ENCODE results near the gene KRTAP9-4. TPM values are rescaled to one million over a fixed set of nuclear protein-coding genes. Genes with fewer than 3 reads are reported as not detected.
A peak's percentile ranks its signal among the peaks of the same experiment; 100 is the strongest.
"Not testable (repeated sequence)": the region's sequence is repeated elsewhere in the genome, so short reads cannot be mapped to it uniquely, and the experiment has no call there.

Gene KRTAP9-4, protein sequence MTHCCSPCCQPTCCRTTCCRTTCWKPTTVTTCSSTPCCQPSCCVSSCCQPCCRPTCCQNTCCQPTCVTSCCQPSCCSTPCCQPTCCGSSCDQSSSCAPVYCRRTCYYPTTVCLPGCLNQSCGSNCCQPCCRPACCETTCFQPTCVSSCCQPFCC
- not detected in 2 replicates for total RNA-seq (2022)
- not detected for Bru-seq, nascent RNA
- BruChase-seq, experiment 1, labeled RNA remaining after a 6-hour chase, result not detected
- not detected for BruChase-seq, experiment 2, labeled RNA remaining after a 2-hour chase
- long read RNA-seq, result 0 reads

DNA sequence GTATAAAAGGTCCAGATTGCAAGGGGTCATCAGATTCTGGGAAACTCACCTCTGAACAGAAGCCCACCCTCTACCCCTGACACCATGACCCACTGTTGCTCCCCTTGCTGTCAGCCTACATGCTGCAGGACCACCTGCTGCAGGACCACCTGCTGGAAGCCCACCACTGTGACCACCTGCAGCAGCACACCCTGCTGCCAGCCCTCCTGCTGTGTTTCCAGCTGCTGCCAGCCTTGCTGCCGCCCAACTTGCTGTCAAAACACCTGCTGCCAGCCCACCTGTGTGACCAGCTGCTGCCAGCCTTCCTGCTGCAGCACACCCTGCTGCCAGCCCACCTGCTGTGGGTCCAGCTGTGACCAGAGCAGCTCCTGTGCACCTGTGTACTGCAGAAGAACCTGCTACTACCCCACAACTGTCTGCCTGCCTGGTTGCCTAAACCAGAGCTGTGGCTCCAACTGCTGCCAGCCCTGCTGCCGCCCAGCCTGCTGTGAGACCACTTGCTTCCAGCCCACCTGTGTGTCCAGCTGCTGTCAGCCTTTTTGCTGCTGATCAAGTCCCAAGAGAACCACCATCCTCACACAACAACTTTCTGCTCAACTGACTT, at the start of gene KRTAP9-4:
KRTAP9-4 (plus strand) TSS at position 51 of the 604 bp plus-strand sequence; CDS start at position 85, 34 bp downstream.
- intact Hi-C loops (cut with micrococcal nuclease); POLR2A ChIA-PET; CTCF ChIA-PET; H3K4me3 Mint-ChIP-seq (ENCODE audit: unreplicated experiment); H3K27ac Mint-ChIP-seq (ENCODE audit: low read depth, unreplicated experiment); H3K9me3 Mint-ChIP-seq (ENCODE audit: unreplicated experiment); DNase-seq (ENCODE audit: unreplicated experiment); H3K36me3 Mint-ChIP-seq (ENCODE audit: insufficient read depth, unreplicated experiment); H3K4me1 Mint-ChIP-seq (ENCODE audit: insufficient read depth, unreplicated experiment); BruUV-seq (replicated peaks): not testable (repeated sequence)
- H3K27me3 Mint-ChIP-seq (ENCODE audit: insufficient read depth, unreplicated experiment), result peaks cover 75% of the 10 kb centered on the region

DNA sequence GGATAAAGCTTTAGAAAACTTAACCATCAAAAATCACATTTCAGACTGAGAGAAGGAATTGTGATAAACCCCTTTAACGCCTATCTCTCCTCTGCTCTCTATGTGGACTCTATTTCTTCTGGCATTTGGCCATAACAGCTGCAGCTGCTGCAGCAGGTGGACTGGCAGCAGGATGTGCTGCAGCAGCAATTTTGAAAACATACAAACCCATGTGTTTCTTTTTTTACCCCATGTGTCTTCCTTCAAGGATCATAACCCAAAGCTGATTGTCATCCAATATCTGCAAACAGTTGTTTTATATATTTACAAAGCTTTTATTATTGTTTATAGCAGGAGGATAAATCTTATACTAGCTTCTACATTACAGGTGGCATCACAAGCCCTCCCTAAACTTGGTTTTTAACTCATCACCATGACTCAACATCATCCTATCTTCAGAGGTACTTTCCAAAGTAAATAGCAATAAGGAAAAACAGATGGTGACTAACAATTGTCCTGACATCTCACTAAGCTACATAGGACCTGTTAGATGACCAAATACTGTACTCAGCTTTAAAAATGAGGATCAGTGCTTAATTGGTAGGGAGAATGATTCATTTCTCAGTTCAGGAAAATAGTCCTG, 37.5 kb upstream of the KRTAP9-4 start:
- H3K27me3 Mint-ChIP-seq (ENCODE audit: insufficient read depth, unreplicated experiment), result peaks cover 56% of the 10 kb centered on the region
- H3K27ac Mint-ChIP-seq (ENCODE audit: low read depth, unreplicated experiment), result no peak overlapping the region
- H3K4me1 Mint-ChIP-seq (ENCODE audit: insufficient read depth, unreplicated experiment), result no peaks in the 10 kb centered on the region
- TF ChIP-seq, protein P1, sequence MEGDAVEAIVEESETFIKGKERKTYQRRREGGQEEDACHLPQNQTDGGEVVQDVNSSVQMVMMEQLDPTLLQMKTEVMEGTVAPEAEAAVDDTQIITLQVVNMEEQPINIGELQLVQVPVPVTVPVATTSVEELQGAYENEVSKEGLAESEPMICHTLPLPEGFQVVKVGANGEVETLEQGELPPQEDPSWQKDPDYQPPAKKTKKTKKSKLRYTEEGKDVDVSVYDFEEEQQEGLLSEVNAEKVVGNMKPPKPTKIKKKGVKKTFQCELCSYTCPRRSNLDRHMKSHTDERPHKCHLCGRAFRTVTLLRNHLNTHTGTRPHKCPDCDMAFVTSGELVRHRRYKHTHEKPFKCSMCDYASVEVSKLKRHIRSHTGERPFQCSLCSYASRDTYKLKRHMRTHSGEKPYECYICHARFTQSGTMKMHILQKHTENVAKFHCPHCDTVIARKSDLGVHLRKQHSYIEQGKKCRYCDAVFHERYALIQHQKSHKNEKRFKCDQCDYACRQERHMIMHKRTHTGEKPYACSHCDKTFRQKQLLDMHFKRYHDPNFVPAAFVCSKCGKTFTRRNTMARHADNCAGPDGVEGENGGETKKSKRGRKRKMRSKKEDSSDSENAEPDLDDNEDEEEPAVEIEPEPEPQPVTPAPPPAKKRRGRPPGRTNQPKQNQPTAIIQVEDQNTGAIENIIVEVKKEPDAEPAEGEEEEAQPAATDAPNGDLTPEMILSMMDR (IDR thresholded peaks at IDR 0.05; ENCODE audit: unreplicated experiment), result no peak
- no peak overlapping the region for H3K4me3 Mint-ChIP-seq (ENCODE audit: unreplicated experiment)
- peak; percentile 3 for DNase-seq (ENCODE audit: unreplicated experiment)
- intact Hi-C loops (cut with micrococcal nuclease), result no loop called here
- BruUV-seq (replicated peaks), result no TSS peak
- ChIA-PET POLR2A (interaction anchor here (0.6 to 1.0 kb wide), 3 partner anchors 24 to 125 kb away, joined by 3 to 4 read pairs (median 4); no protein-coding TSS in a partner anchor), CTCF (interaction anchor here (0.6 to 1.1 kb wide), 2 partner anchors 23 to 33 kb away, joined by 3 to 5 read pairs; no protein-coding TSS in a partner anchor)
- H3K36me3 Mint-ChIP-seq (ENCODE audit: insufficient read depth, unreplicated experiment), result no peaks in the 10 kb centered on the region
- H3K9me3 Mint-ChIP-seq (ENCODE audit: unreplicated experiment), result no peaks in the 10 kb centered on the region

DNA sequence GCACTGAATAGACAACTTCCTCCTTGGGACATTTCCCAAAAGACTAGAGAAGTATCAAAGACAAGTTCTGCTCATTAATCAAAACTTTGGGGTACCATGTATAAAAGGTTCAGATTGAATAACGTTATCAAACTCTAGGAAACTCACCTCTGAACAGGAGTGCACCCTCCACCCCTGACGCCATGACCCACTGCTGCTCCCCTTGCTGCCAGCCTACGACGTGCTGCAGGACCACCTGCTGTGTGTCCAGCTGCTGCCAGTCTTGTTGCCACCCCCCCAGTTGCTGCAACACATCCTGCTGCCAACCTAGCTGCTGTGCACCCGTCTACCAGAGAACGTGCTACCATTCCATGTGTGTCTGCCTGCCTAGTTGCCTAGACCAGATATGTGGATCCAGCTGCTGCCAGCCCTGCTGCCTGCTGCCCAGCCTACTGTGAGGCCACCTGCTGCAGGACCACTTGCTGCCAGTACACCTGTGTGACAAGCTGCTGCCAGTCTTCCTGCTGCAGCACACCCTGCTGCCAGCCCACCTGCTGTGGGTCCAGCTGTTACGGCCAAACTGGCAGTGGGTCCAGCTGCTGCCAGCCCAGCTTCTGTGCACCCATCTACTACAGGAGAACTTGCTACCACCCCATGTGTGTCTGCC, 36.8 kb upstream of the KRTAP9-4 start:
- Mint-ChIP-seq H3K4me3 (ENCODE audit: unreplicated experiment) (no peak overlapping the region), H3K36me3 (ENCODE audit: insufficient read depth, unreplicated experiment) (no peaks in the 10 kb centered on the region), H3K27ac (ENCODE audit: low read depth, unreplicated experiment) (no peak overlapping the region), H3K4me1 (ENCODE audit: insufficient read depth, unreplicated experiment) (no peaks in the 10 kb centered on the region), H3K9me3 (ENCODE audit: unreplicated experiment) (no peaks in the 10 kb centered on the region), H3K27me3 (ENCODE audit: insufficient read depth, unreplicated experiment) (peaks cover 49% of the 10 kb centered on the region)
- DNase-seq (ENCODE audit: unreplicated experiment), result no peak
- TF ChIP-seq, protein P1 (IDR thresholded peaks at IDR 0.05; ENCODE audit: unreplicated experiment), result no peak
- POLR2A ChIA-PET, result interaction anchor here (0.7 to 1.0 kb wide), 2 partner anchors 25 to 125 kb away, joined by 3 to 4 read pairs; no protein-coding TSS in a partner anchor
- no TSS peak for BruUV-seq (replicated peaks)
- intact Hi-C loops (cut with micrococcal nuclease), result no loop called here
- CTCF ChIA-PET, result interaction anchor here (1.1 kb wide), 1 partner anchor 34 kb away, joined by 3 read pairs; no protein-coding TSS in a partner anchor

DNA sequence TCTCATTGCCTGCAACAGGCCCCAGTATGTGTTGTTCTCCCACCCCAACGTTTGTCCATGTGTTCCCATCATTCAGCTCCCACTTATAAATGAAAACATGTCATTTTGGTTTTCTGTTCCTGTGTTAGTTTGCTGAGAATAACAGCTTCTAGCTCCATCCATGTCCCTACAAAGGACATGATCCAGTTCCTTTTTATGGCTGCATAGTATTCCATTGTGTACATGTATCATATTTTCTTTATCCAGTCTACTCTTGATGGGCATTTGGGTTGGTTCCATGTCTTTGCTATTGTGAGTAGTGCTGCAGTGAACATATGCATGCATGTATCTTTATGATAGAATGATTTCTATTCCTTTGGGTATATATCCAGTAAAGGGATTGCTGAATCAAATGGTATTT, 33.8 kb upstream of the KRTAP9-4 start:
- Mint-ChIP-seq H3K27ac (ENCODE audit: low read depth, unreplicated experiment) (no peak overlapping the region), H3K4me3 (ENCODE audit: unreplicated experiment) (no peak overlapping the region), H3K9me3 (ENCODE audit: unreplicated experiment) (peaks cover 6% of the 10 kb centered on the region), H3K36me3 (ENCODE audit: insufficient read depth, unreplicated experiment) (no peaks in the 10 kb centered on the region), H3K27me3 (ENCODE audit: insufficient read depth, unreplicated experiment) (peaks cover 35% of the 10 kb centered on the region), H3K4me1 (ENCODE audit: insufficient read depth, unreplicated experiment) (no peaks in the 10 kb centered on the region)
- POLR2A ChIA-PET, result no interaction called here
- intact Hi-C loops (cut with micrococcal nuclease), result no loop called here
- CTCF ChIA-PET, result interaction anchor here (0.6 kb wide), 1 partner anchor 71 kb away, joined by 4 read pairs; no protein-coding TSS in a partner anchor
- no TSS peak for BruUV-seq (replicated peaks)
- TF ChIP-seq, protein P1 (IDR thresholded peaks at IDR 0.05; ENCODE audit: unreplicated experiment), result no peak
- DNase-seq (ENCODE audit: unreplicated experiment), result no peak
